AML-193 (cell line): Measurements from ENCODE around the gene NUCB1.

Experiments
- DNase-seq, 2 experiments: peaks; one replicate each; lab custom pipeline; 2025; lab: John Stamatoyannopoulos, UW

Gene NUCB1

DNA sequence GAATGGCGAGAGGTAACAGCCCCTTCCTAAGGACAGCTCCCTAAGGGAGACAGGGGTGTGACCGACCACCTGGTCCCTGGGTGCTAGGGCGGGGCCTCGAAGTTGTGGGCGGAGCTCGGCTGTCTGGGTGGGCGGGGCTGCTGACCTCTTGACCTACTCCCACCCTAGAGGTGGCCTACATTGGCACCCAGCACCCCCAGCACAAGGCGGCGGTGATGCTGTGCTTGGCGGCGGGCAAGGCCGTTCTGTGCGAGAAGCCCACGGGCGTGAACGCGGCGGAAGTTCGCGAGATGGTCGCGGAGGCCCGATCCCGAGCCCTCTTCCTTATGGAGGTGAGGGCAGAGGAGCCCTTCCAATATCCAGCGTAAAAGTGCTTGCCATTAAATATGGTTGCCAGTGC, 35.8 kb downstream of the NUCB1 start:
- no peak for DNase-seq

DNA sequence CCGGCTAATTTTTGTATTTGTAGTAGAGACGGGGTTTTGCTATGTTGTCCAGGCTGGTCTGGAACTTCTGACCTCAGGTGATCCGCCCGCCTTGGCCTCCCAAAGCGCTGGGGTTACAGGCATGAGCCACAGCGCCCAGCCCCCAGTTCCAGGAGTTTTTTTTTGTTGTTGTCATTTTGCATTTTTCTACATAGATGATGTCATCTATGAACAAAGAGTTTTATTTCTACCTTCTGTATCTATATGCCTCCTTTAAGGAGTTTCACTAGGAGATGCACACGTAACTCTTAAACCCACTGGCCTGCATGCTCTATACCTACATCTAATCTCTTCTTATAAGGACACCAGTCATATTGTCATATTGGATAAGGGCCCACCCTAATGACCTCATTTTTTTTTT, 38.1 kb downstream of the NUCB1 start:
- DNase-seq = no peak

DNA sequence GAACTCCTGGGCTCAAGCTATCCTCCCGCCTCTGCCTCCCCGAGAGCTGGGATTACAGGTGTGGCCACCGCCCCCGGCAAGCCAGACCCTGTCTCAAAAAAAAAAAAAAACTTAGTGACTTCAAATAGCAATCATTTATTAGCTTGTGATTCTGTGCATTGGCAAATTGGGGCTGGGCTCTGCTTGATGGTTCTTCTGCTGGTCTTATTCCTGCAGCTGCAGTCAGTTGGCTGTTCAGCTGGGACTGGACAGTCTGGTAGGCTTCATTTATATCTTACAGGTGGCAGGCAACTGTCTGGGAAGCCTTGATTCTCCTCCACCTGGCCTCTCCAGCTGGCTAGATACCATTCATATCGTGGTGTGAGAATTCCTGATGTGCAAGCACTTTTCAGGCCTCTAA, 40.8 kb downstream of the NUCB1 start:
- no peak for DNase-seq

DNA sequence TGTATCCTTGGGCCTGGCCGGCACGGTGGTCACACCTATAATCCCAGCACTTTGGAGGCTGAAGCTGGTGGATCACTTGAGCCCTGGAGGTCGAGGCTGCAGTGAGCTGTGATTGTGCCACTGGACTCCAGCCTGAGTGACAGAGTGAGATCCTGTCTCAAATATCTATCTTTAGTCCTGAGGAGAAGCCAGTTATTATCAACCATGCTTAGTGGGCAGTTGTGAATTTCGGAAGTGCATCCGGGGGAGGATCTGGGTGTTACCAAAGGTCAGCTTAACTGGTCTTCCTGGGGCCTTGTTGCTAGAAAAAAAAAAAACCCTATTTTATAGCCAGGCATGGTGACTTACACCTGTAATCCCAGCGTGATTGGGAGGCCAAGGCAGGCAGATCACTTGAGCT, 43.0 kb downstream of the NUCB1 start:
- no peak for DNase-seq

DNA sequence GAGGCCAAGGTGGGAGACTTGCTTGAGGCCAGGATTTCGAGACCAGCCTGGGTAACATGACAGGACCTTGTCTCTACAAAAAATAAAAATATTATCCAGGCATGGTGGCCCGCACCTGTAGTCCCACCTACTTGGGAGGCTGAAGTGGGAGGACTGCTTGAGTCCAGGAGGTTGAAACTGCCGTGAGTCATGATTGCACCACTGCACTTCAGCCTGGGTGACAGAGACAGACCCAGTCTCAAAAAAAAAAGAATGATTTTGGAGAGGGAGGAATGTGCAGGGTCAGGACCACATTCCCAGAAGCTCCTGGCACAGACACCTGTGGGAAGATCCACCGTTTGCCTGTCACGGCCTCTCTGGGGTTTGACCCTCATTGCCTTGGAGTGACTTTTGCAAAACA, 45.3 kb downstream of the NUCB1 start:
- no peak for DNase-seq

DNA sequence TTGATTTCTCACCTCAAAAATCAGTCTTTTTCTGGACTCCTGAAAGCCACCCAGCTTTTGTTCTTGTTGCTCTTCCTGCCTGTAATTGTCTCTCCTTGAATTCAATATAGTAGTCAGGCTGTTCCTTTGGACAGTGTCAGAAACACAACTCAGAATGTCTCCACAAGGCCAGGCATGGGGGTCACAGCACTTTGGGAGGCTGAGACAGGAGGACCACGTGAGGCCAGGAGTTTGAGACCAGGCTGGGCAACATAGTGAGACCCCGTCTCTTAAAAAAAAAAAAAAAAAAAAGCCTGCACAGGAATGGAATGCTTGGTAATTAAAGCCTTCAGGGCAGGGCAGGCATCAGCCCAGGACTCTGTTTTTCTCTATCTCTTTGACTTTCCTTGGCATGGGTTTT, 45.7 kb downstream of the NUCB1 start:
- DNase-seq = no peak

DNA sequence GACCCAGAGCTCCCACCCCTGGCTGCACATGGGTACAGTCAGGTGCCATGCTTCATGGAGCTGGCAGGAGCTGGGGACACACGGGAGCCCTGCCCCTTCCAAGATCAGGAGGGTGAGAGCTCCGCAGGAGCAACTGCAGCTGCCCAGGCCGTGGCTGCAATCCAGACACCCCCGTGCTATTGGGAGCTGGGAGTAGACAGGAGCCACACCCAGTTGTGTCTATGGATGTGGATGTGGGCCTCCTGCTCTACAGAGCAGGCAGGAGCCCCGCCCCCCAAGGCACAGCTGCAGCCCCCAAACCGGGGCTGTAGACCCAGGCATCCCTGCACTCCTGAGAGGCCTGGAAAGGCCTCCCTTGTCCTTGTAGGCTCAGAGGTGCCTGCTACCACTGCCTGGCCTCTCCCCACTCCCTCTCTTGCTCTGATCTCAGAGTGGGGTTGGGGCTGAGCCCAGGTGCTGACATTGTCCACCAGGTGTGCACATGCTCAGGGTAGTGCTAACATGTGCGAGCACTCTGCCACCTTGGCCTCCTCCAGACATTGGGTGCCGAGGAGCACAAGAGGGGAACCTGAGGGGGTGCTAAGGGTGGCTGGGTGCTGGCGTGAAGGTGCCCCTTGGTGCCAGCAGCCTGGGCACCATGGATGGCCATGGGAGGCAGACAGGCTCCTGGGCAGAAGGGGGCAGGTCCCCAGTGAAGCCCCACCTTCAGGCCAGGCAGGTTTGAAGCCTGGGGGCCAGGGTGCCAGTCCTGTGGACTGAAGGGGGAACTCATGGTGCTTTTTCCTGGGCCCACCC, 46.5 kb downstream of the NUCB1 start:
- DNase-seq = no peak

DNA sequence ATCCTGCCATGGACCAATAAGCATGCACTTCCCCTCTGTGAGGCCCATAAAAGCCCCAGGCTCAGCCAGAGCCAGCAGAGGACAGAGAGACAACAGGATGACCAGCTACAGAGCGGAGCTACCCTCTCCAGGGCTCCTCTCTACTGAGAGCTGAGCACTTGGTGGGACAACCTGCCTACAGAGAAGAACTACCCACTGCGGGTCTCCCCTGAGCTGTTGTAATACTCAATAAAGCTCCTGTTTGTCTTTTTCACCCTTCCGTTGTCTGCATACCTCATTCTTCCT, 47.1 kb downstream of the NUCB1 start:
- no peak for DNase-seq

DNA sequence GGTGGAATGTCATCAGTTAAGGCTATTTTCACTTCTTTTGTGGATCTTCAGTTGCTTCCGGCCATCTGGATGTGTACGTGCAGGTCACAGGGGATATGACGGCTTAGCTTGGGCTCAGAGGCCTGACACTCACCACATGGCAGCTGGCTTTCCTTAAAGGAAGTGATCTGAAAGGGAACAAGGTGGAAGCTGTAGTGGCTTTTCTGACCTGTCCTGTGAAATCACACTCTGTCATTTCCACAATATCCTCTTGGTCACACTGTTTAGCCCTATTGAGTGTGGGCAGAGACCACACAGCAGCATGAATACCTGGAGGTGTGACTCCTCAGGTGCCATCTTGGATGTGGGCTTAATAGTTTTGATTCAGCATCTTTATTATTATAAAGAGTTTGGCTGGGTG, 50.0 kb downstream of the NUCB1 start:
- no peak for DNase-seq

DNA sequence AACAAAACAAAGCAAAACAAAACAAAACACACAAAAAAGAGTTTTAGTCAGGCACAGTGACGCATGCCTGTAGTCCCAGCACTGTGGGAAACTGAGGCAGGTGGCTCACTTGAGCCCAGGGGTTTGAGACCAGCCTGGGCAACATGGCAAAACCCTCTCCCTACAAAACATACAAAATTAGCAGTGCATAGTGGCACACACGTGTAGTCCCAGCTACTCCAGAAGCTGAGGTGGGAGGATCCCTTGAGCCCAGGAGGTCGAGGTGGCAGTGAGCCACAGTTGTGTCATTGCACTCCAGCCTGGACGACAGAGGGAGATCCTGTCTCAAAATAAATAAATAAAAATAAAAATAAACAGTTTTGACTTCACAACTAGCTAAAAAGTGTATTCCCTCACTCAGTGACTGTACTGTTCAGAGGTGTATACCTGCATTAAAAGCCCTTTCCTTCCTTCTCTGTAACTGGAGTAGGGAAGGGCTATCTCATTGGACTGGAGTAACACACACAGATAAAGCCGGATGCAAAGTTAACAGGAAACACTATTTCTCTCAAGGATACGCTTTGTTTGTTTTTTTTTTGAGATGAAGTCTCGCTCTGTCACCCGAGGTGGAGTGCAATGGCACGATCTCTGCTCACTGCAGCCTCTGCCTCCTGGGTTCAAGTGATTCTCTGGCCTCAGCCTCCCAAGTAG, 50.9 kb downstream of the NUCB1 start:
- DNase-seq = no peak

DNA sequence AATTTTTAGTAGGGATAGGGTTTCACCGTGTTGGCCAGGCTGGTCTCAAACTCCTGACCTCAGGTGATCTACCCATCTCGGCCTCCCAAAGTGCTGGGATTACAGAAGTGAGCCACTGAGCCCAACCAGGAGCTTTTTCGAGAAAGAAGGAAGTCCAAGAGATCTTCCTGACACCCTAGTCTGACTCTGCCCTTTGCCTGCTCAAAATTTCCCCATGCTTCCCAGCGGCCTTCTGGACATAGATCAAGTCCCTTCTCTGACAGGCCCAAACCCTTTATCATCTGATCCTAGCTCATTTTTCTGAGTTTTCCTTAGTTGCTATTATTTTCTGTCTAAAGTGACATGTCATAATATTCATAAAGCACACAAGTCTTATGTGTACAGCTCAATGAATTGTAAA, 53.0 kb downstream of the NUCB1 start:
- DNase-seq = no peak

DNA sequence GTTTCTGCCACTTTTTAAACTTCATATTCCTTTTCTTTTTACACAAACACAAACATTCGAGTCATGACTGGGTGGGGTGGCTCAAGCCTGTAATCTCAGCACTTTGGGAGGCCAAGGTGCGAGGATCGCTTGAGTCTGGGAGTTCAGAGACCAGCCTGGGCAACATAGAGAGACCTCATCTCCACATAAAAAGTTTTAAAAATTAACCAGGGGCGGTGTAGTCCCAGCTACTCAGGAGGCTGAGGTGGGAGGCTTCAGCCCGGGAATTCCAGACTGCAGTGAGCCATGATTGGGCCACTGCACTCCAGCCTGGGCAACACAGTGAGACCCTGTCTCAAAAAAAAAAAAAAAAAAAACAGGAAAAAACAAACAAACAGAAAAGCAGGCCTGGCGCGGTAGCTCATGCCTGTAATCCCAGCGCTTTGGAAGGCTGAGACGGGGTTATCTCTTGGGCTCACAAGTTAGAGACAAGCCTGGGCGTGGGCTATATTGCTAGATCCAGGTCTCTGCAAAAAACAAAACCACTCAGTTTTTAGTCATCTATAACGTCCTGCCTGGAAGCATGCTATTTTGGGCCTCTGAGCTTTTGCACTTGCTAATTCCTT, 54.0 kb downstream of the NUCB1 start:
- no peak for DNase-seq

DNA sequence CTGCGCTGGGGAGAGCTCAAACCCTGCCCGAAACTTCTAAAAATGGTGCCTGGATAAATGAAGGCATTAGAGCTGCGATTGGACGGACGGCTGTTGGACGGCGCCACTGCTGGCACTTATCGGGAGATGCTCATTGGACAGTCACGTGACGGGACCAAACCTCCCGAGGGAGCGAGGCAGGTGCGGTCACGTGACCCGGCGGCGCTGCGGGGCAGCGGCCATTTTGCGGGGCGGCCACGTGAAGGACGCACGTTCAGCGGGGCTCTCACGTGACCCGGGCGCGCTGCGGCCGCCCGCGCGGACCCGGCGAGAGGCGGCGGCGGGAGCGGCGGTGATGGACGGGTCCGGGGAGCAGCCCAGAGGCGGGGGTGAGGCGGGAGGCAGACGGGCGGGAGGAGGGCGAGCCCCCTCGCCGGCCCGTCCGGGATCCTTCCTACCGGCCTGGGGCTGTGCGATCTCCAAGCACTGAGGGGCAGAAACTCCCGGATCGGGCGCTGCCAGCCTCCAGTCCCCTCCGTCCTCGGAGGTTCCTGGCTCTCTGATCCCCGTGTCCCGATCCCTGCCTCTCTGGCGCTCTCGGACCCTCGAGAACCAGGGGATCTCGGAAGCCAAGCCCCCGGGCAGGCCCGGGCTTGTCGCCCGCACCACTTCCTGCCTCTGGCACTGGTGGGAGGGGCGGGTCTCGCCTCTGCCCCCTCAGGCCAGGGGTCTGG, 54.6 kb downstream of the NUCB1 start, which contains the start of gene BAX:
TSS of gene BAX (plus strand) at position 281 of the 713 bp plus-strand sequence. CDS start at position 335, 54 bp downstream.
- peak; percentile 78 to 83 for DNase-seq

DNA sequence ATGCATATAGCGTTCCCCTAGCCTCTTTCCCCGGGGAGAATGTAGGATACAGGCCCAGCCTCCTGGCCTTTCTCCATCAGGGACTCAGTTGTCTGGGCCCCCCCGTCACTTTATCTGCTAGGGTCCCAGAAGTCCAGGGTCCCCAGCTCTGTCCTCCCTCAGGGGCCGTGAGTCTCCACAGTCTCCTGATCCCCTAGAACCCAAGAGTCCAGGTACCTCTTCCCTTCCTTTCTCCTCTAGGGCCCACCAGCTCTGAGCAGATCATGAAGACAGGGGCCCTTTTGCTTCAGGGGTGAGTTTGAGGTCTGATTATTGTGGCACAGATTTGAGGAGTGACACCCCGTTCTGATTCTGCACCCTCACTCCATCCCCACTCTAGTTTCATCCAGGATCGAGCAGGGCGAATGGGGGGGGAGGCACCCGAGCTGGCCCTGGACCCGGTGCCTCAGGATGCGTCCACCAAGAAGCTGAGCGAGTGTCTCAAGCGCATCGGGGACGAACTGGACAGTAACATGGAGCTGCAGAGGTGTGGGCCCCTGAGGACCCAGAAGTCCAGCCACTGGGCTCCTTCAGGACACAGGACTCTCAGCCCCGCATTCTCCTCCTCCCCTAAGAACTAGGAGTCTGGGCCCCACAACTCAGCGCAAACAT, 55.3 kb downstream of the NUCB1 start:
- no peak for DNase-seq

DNA sequence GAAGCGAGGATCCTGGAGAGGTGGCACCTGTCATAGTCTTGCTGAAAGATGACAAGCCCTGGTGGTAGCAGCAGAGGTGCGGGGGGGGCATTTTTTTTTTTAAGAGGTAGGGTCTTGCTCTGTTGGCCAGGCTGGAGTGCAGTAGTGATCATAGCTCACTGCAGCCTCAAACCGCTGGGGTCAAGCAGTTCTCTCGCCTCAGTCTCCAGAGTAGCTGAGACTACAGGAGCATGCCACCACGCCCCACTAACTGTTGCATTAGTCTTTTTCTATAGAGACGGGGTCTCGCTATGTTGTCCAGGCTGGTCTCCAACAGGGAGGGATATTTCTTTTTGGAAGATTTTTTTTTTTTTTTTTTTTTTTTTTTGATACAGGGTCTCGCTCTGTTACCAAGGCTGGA, 57.9 kb downstream of the NUCB1 start:
- no peak for DNase-seq

DNA sequence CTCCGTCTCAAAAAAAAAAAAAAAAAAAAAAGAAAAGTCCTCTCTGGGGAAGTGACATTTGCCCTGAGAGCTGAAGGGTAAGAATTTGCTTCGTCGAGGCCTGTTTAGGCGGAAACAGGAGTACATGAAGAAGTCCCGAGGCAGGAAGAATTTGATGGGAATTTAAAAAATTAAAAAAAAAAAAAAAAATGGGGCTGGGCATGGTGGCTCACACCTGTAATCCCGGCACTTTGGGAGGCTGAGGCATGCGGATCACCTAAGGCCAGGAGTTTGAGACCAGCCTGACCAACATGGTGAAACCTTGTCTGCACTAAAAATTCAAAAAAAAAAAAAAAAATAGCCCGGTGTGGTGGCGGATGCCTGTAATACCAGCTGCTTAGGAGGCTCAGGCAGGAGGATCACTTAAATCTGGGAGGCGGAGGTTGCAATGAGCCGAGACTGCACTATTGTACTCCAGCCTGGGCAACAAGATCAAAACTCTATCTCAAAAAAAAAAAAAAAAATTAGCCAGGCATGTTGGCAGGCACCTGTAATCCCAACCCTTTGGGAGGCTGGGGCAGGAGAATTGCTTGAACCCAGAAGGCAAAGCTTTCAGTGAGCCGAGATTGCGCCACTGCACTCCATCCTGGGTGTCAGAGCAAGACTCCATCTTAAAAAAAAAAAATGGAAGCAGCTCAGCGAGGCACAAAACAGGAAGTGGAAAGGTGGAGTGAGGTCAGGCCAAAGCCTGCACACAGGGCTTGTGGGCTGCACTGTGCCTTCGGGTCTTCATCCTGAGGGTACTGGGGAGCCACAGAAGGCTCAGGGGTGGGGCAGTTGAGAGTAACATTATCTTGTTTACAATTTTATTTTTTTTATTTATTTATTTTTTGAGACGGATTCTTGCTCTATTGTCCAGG, 59.5 kb downstream of the NUCB1 start:
- DNase-seq = peak; percentile 11

DNA sequence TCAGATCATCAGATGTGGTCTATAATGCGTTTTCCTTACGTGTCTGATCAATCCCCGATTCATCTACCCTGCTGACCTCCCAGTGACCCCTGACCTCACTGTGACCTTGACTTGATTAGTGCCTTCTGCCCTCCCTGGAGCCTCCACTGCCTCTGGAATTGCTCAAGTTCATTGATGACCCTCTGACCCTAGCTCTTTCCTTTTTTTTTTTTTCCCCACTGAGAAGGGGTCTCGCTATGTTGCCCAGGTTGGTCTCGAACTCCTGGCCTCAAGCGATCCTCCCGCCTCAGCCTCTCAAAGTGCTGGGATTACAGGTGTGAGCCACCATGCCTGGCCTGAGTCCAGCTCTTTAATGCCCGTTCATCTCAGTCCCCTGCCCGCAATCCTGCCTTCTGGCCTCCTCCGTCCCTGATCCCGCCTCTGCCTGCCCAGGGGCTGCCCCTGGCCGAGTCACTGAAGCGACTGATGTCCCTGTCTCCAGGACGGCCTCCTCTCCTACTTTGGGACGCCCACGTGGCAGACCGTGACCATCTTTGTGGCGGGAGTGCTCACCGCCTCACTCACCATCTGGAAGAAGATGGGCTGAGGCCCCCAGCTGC, 61.0 kb downstream of the NUCB1 start:
- DNase-seq = no peak

DNA sequence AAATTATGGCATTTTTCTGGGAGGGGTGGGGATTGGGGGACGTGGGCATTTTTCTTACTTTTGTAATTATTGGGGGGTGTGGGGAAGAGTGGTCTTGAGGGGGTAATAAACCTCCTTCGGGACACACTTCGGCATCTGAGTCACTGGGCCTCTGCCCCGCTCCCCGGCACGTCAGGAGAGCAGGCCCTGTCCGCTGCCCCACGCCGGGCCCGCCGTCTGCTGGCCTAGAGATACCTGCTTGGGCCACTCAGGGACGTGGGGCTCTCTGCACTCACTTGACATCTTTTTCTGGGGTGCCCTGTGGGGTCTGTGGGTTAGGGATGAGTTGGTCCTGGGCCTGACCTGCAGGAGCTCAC, 61.5 kb downstream of the NUCB1 start:
- no peak for DNase-seq

DNA sequence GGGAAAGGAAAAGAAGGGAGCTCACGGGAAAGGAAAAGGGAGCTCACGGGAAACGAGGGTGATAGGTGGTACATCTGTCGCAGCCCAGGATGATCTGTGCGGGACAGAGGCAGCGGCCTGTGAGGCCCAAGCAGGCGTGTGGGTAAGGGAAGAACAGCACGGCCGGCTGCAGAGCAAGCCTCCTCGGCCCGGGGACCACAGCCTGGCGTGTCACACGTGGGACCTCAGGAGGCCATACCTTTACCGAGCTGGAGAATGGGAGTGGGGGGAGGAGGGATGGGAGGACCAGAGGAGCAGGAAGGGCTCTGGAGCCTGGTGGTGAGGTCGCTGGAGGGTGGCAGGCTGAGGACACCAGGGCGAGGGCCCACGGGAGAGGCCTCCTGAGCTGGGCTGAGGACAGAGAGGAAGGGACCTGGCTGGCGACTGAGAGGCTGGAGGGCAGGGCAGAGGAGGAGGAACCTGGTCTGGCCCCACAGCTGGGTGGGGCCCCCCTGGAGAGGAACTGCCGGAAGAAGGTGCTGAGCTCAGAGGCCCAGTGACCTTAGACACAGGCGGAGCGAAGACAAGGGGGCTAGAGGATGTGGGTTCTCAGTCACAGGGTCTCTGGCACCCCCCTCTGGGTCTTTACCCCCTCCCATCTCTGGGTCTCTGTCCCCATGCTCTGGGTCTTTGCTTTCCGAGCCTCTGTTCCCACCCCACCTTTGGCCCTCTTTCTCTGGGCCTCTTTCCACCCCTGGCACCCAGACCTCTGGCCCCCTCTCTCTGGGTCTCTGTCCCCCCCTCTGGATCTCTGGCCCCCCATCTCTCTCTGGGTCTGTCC, 62.1 kb downstream of the NUCB1 start:
- peak; percentile 61 to 68 for DNase-seq

DNA sequence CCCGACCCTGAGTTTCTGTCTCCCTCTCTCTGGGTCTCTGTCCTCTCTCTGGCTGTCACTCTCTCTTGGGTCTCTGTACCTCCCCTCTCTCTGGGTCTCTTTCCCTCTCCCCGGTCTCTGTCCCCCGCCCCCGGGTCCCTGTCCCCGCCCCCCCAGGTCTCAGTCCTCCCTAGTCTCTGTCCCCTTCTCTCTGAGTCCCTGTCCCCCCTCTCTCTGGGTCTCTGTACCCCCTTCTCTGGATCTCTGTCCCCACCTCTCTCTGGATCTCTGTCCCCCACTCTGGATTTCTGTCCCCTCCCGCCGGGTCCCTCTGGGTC, 62.7 kb downstream of the NUCB1 start:
- DNase-seq = no peak
